ENCODE results near the gene LRPAP1.

LRPAP1 gene

GRCh38 chr4:3500634-3501101 lies 31.6 kb downstream of the LRPAP1 start:
- no peak for DNase-seq (ENCODE audit: low read depth in 2 of 2)

- DNase-seq (ENCODE audit: low read depth in 2 of 2), result no peak
Observed at GRCh38 chr4:3500111-3500510, 32.1 kb downstream of the LRPAP1 start.

GRCh38 chr4:3499710-3500109 lies 32.5 kb downstream of the LRPAP1 start:
- DNase-seq (ENCODE audit: low read depth in 2 of 2), result no peak

GRCh38 chr4:3498901-3499510 lies 33.2 kb downstream of the LRPAP1 start:
- DNase-seq (ENCODE audit: low read depth in 2 of 2), result no peak

- no peak for DNase-seq (ENCODE audit: low read depth in 2 of 2)
Observed at GRCh38 chr4:3498407-3498806, 33.8 kb downstream of the LRPAP1 start.

GRCh38 chr4:3497523-3498389 lies 34.5 kb downstream of the LRPAP1 start:
- DNase-seq (ENCODE audit: low read depth in 2 of 2), result no peak

- no peak for DNase-seq (ENCODE audit: low read depth in 2 of 2)
Observed at GRCh38 chr4:3497095-3497494, 35.1 kb downstream of the LRPAP1 start.

- DNase-seq (ENCODE audit: low read depth in 2 of 2), result no peak
Observed at GRCh38 chr4:3496021-3496420, 36.2 kb downstream of the LRPAP1 start.

GRCh38 chr4:3495204-3495975 lies 36.8 kb downstream of the LRPAP1 start:
- no peak for DNase-seq (ENCODE audit: low read depth in 2 of 2)

GRCh38 chr4:3494462-3494871 lies 37.8 kb downstream of the LRPAP1 start:
- DNase-seq (ENCODE audit: low read depth in 2 of 2), result no peak

- DNase-seq (ENCODE audit: low read depth in 2 of 2), result no peak
Observed at GRCh38 chr4:3493720-3494461, 38.3 kb downstream of the LRPAP1 start.

- DNase-seq (ENCODE audit: low read depth in 2 of 2), result no peak
Observed at GRCh38 chr4:3492741-3493719, 39.2 kb downstream of the LRPAP1 start.

GRCh38 chr4:3491681-3492405 lies 40.4 kb downstream of the LRPAP1 start:
- DNase-seq (ENCODE audit: low read depth in 2 of 2), result no peak

- no peak for DNase-seq (ENCODE audit: low read depth in 2 of 2)
Observed at GRCh38 chr4:3489451-3489962, 42.7 kb downstream of the LRPAP1 start.

- no peak for DNase-seq (ENCODE audit: low read depth in 2 of 2)
Observed at GRCh38 chr4:3488820-3489219, 43.4 kb downstream of the LRPAP1 start.

GRCh38 chr4:3487861-3488260 lies 44.4 kb downstream of the LRPAP1 start:
- DNase-seq (ENCODE audit: low read depth in 2 of 2), result no peak

- DNase-seq (ENCODE audit: low read depth in 2 of 2), result no peak
Observed at GRCh38 chr4:3486541-3487540, 45.4 kb downstream of the LRPAP1 start.

- no peak for DNase-seq (ENCODE audit: low read depth in 2 of 2)
Observed at GRCh38 chr4:3485886-3486540, 46.2 kb downstream of the LRPAP1 start.
